PC-9 (cell line): Measurements from ENCODE around the gene EP400.

Experiments
- CTCF ChIP-seq: fragments of 200-600 bp; sonication (generic); conservative IDR thresholded peaks from 2 replicates; pipeline ENCODE4 v1.6.1; 2017; ENCODE audit warnings: mixed run types, antibody characterized with exemption, mild to moderate bottlenecking, moderate library complexity
- EZH2 ChIP-seq: fragments of 200-600 bp; sonication (generic); IDR thresholded peaks from 2 replicates; pipeline ENCODE4 v1.8.0; 2017; ENCODE audit warnings: antibody characterized with exemption, low read depth

GRCh38 chr12:132023658-132024057 lies 73.9 kb downstream of the EP400 start:
- TF ChIP-seq CTCF (no peak), EZH2 (no peak)
